Stimulated activated CD4-positive, alpha-beta T cell treated with anti-CD3 and anti-CD28 coated beads, Interleukin-12 subunit alpha, Interleukin-12 subunit beta, amount 100 ng/mL, for 24 hours (primary cell): ENCODE results near the gene SNX10.
A peak's percentile ranks its signal among the peaks of the same experiment; 100 is the strongest.
"Not testable (repeated sequence)": the region's sequence is repeated elsewhere in the genome, so short reads cannot be mapped to it uniquely, and the experiment has no call there.

Source experiments
- DNase-seq, 2 experiments: peaks; one replicate each; pipeline ENCODE4 v3.0.0-alpha.2; 2020; ENCODE audit warnings: low read depth in 2 of 2

The SNX10 gene

GRCh38 chr7:26291699-26292538, at the start of gene SNX10:
SNX10 (plus strand) TSS chr7:26291862; CDS start chr7:26346443, 54,581 bp downstream.
- DNase-seq, result peak; percentile 27 to 55

GRCh38 chr7:26245150-26245549, 46.5 kb upstream of the SNX10 start:
- DNase-seq, result no peak

- no peak for DNase-seq
Measured at GRCh38 chr7:26250239-26250638, 41.4 kb upstream of the SNX10 start.

- DNase-seq, result not testable (repeated sequence)
Measured at GRCh38 chr7:26261866-26262265, 29.8 kb upstream of the SNX10 start.

- no peak for DNase-seq
Measured at GRCh38 chr7:26265065-26265464, 26.6 kb upstream of the SNX10 start.

GRCh38 chr7:26265499-26266075, 26.1 kb upstream of the SNX10 start:
- DNase-seq, result no peak

- DNase-seq, result no peak
Measured at GRCh38 chr7:26267601-26268166, 24.0 kb upstream of the SNX10 start.

- no peak for DNase-seq
Measured at GRCh38 chr7:26275213-26275612, 16.4 kb upstream of the SNX10 start.

- DNase-seq, result no peak
Measured at GRCh38 chr7:26278770-26279169, 12.9 kb upstream of the SNX10 start.

- no peak for DNase-seq
Measured at GRCh38 chr7:26279405-26279804, 12.3 kb upstream of the SNX10 start.

- no peak for DNase-seq
Measured at GRCh38 chr7:26280097-26280496, 11.6 kb upstream of the SNX10 start.

GRCh38 chr7:26280723-26281122, 10.9 kb upstream of the SNX10 start:
- no peak for DNase-seq

- no peak for DNase-seq
Measured at GRCh38 chr7:26284477-26284876, 7.2 kb upstream of the SNX10 start.

- DNase-seq, result no peak
Measured at GRCh38 chr7:26284995-26285632, 6.5 kb upstream of the SNX10 start.

GRCh38 chr7:26286157-26286556, 5.5 kb upstream of the SNX10 start:
- DNase-seq, result no peak

GRCh38 chr7:26288126-26288525, 3.5 kb upstream of the SNX10 start:
- DNase-seq, result not testable (repeated sequence)

- no peak for DNase-seq
Measured at GRCh38 chr7:26291251-26291650, 411 bp upstream of the SNX10 start.

GRCh38 chr7:26292768-26293560, 1.3 kb downstream of the SNX10 start:
- no peak for DNase-seq

- DNase-seq, result peak; percentile 6 to 37
Measured at GRCh38 chr7:26293569-26294308, 2.1 kb downstream of the SNX10 start.

- no peak for DNase-seq
Measured at GRCh38 chr7:26295015-26295414, 3.4 kb downstream of the SNX10 start.

- no peak for DNase-seq
Measured at GRCh38 chr7:26295586-26295985, 3.9 kb downstream of the SNX10 start.
